ENCODE measurements around the gene POLR2H. TPM values are rescaled to one million over a fixed set of nuclear protein-coding genes. Genes with fewer than 3 reads are reported as not detected.

The POLR2H gene
- total RNA-seq = 89.3 and 90.5 TPM in 2 replicates
- long read RNA-seq, partial matches to known transcripts = 13 of 24 reads
- long read RNA-seq, other reads (novel, unspliced or antisense) = 2 of 24 reads

DNA sequence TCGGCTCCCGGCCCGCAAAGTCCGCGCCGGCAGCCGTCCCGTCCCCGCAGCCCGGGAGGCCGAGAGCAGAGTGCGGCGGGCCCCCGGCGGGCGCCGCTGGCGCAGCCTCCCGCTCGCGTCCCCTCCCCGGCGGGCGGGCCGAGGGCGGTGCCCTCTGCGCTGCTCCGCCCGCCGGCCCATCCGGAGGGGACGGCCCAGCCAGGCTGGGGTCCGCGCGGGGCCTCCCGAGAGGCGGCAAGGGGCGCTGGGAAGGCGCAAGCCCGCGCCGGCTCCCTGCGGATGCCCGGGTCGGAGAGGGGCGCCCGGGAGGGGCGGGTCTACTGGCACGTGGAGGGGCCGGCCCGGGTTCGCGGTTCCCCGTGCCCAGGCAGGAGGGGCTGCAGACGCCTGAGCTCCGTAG lies at the start of gene POLR2H, which contains the start of gene CLCN2:
Gene POLR2H (plus strand): TSS at position 179 of the 400 bp plus-strand sequence. CDS start 1,783 bp downstream, outside the sequence.
Gene CLCN2 (minus strand): TSS at position 74 of the 400 bp plus-strand sequence. CDS start 126 bp downstream, outside the sequence.
- peaks cover 26% of the 10 kb centered on the region for H3K4me1 Mint-ChIP-seq (ENCODE audit: low read depth)
- peaks cover 15% of the 10 kb centered on the region for H3K36me3 Mint-ChIP-seq (ENCODE audit: insufficient read depth)
- H3K27me3 Mint-ChIP-seq = peaks cover 5% of the 10 kb centered on the region
- TF ChIP-seq, protein P1, sequence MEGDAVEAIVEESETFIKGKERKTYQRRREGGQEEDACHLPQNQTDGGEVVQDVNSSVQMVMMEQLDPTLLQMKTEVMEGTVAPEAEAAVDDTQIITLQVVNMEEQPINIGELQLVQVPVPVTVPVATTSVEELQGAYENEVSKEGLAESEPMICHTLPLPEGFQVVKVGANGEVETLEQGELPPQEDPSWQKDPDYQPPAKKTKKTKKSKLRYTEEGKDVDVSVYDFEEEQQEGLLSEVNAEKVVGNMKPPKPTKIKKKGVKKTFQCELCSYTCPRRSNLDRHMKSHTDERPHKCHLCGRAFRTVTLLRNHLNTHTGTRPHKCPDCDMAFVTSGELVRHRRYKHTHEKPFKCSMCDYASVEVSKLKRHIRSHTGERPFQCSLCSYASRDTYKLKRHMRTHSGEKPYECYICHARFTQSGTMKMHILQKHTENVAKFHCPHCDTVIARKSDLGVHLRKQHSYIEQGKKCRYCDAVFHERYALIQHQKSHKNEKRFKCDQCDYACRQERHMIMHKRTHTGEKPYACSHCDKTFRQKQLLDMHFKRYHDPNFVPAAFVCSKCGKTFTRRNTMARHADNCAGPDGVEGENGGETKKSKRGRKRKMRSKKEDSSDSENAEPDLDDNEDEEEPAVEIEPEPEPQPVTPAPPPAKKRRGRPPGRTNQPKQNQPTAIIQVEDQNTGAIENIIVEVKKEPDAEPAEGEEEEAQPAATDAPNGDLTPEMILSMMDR (IDR thresholded peaks at IDR 0.05; ENCODE audit: unreplicated experiment) = no peak
- H3K9me3 Mint-ChIP-seq (ENCODE audit: low read depth) = no peaks in the 10 kb centered on the region
- peak; percentile 64 for DNase-seq (ENCODE audit: low spot score, unreplicated experiment)
- peak within 1 kb of the TSS; percentile 96 for H3K4me3 Mint-ChIP-seq (ENCODE audit: low read depth)
- H3K27ac Mint-ChIP-seq = peak within 1 kb of the TSS; percentile 97

DNA sequence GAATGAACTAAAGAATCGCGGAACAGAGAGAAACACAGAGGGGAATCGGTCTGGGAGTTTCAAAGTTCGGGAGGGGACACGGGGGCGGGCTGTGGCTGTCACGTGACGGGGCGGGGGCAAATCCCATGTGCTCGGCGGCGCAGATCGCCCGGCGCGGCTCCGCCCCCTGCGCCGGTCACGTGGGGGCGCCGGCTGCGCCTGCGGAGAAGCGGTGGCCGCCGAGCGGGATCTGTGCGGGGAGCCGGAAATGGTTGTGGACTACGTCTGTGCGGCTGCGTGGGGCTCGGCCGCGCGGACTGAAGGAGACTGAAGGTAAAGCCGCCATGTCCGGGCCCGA lies 47.2 kb upstream of the POLR2H start, which contains the start of gene EIF4G1:
Gene EIF4G1 (plus strand): TSS at position 244 of the 337 bp plus-strand sequence. CDS start 1,191 bp downstream, outside the sequence.
- peaks cover 19% of the 10 kb centered on the region for H3K4me1 Mint-ChIP-seq (ENCODE audit: low read depth)
- peak within 1 kb of the TSS; percentile 79 for H3K4me3 Mint-ChIP-seq (ENCODE audit: low read depth)
- no peaks in the 10 kb centered on the region for H3K27me3 Mint-ChIP-seq
- peaks cover 15% of the 10 kb centered on the region for H3K36me3 Mint-ChIP-seq (ENCODE audit: insufficient read depth)
- peak within 1 kb of the TSS; percentile 92 for H3K27ac Mint-ChIP-seq
- DNase-seq (ENCODE audit: low spot score, unreplicated experiment) = peak; percentile 83
- TF ChIP-seq, protein P1 (IDR thresholded peaks at IDR 0.05; ENCODE audit: unreplicated experiment) = no peak
- no peaks in the 10 kb centered on the region for H3K9me3 Mint-ChIP-seq (ENCODE audit: low read depth)

DNA sequence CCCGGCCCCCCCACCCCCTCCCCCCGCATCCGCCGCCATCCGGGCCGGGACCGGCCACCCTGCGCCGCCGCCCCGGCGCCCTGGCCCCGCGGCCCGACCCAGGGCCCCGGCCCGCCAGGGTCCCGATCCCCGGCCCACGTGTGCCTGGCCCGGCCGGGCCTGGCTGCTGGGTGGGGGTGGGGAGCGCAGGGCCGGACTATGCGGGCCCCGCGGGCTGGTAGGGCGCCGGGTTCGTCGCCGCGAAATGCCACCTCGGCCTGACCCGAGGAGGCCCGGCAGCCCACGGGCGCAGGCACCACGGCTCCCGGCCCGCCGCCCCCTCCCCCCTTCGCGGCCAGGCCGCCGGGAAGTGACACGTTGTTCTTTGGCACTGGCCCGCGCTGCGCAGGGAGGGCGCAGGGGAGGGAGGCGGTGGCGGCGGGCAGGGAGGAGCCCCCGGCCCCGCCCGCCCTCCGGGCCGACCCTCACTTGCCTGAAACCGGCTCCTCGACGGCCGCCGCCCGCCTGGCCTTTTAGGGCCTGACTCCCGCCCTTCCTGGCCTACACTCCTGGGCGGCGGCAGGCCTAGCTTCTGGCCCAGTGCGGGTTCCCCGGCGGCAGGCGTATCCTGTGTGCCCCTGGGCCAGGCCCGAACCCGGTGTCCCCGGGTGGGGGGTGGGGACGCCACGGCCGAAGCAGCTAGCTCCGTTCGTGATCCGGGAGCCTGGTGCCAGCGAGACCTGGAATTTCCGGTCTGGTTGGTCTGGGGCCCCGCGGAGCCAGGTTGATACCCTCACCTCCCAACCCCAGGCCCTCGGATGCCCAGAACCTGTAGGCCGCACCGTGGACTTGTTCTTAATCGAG lies 46.6 kb upstream of the POLR2H start:
- DNase-seq (ENCODE audit: low spot score, unreplicated experiment) = peak; percentile 55

DNA sequence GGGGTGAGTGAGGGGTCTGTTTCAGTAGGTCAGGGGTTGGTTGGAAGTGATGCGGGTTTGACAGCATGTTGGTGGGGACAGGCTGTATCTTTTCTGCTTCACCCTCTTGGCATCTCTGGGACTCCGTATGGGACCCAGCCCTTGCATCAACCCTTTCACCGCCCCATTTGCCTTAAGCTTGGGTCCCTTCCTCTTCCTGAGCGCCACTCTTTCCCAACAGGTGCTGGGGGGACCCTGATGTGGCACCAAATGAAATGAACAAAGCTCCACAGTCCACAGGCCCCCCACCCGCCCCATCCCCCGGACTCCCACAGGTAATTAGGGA lies 46.0 kb upstream of the POLR2H start:
- DNase-seq (ENCODE audit: low spot score, unreplicated experiment) = no peak
- no peaks in the 10 kb centered on the region for H3K27me3 Mint-ChIP-seq
- no peaks in the 10 kb centered on the region for H3K9me3 Mint-ChIP-seq (ENCODE audit: low read depth)
- H3K4me1 Mint-ChIP-seq (ENCODE audit: low read depth) = peaks cover 19% of the 10 kb centered on the region
- peaks cover 12% of the 10 kb centered on the region for H3K36me3 Mint-ChIP-seq (ENCODE audit: insufficient read depth)
- peak overlapping the region; percentile 79 for H3K4me3 Mint-ChIP-seq (ENCODE audit: low read depth)
- TF ChIP-seq, protein P1 (IDR thresholded peaks at IDR 0.05; ENCODE audit: unreplicated experiment) = no peak
- peak overlapping the region; percentile 92 for H3K27ac Mint-ChIP-seq

More for the DNA sequence above, 46.6 kb upstream of the POLR2H start:
- peak overlapping the region; percentile 92 for H3K27ac Mint-ChIP-seq
- peak overlapping the region; percentile 79 for H3K4me3 Mint-ChIP-seq (ENCODE audit: low read depth)
- no peaks in the 10 kb centered on the region for H3K27me3 Mint-ChIP-seq
- peaks cover 19% of the 10 kb centered on the region for H3K4me1 Mint-ChIP-seq (ENCODE audit: low read depth)
- no peaks in the 10 kb centered on the region for H3K9me3 Mint-ChIP-seq (ENCODE audit: low read depth)
- TF ChIP-seq, protein P1 (IDR thresholded peaks at IDR 0.05; ENCODE audit: unreplicated experiment) = no peak
- H3K36me3 Mint-ChIP-seq (ENCODE audit: insufficient read depth) = peaks cover 13% of the 10 kb centered on the region

DNA sequence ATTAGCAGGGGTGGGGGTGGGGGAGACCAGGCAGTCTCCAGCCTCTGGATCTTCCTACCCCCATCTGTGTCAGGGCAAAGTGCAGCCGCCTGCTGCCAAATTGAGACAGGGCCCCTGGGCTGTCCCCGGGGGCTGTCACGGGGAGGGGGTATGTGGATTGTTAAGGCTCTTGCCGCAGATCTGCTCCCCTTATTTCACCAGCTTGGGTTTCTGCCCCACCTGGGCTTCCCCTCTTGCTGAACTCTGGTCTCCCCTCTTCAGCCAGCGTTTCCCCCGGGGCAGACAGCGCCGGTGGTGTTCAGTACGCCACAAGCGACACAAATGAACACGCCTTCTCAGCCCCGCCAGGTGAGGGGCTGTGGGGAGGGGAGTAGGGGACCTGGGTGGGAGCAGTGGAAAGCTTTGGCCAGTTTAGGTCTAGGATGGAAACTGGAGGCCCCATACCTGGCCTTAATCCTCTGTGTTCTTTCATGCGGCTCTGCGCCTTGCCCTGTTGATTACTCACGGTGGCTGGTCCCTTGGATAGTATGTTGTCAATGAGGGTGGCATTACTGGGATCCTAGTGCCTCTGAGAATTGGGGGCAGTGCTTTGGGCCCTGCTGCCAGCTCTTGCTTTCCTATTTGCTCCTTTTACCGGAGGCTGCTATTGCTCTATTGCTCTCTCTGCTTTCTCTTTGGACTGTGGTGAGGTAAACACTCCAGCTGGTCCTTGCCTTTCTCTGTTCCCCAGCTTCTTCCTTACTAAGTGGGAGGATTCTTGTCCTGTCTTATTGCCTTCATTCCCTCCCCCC lies 45.4 kb upstream of the POLR2H start:
- DNase-seq (ENCODE audit: low spot score, unreplicated experiment) = no peak
- peaks cover 19% of the 10 kb centered on the region for H3K4me1 Mint-ChIP-seq (ENCODE audit: low read depth)
- H3K4me3 Mint-ChIP-seq (ENCODE audit: low read depth) = peak overlapping the region; percentile 79
- TF ChIP-seq, protein P1 (IDR thresholded peaks at IDR 0.05; ENCODE audit: unreplicated experiment) = no peak
- H3K27ac Mint-ChIP-seq = peak overlapping the region; percentile 94
- no peaks in the 10 kb centered on the region for H3K9me3 Mint-ChIP-seq (ENCODE audit: low read depth)
- H3K27me3 Mint-ChIP-seq = no peaks in the 10 kb centered on the region
- H3K36me3 Mint-ChIP-seq (ENCODE audit: insufficient read depth) = peaks cover 16% of the 10 kb centered on the region

Measured in progenitor cell of endocrine pancreas (in vitro differentiated cells).